ENCODE data around the gene SPG7.
"Not testable (repeated sequence)": the region's sequence is repeated elsewhere in the genome, so short reads cannot be mapped to it uniquely, and the experiment has no call there.

Gene SPG7

DNA sequence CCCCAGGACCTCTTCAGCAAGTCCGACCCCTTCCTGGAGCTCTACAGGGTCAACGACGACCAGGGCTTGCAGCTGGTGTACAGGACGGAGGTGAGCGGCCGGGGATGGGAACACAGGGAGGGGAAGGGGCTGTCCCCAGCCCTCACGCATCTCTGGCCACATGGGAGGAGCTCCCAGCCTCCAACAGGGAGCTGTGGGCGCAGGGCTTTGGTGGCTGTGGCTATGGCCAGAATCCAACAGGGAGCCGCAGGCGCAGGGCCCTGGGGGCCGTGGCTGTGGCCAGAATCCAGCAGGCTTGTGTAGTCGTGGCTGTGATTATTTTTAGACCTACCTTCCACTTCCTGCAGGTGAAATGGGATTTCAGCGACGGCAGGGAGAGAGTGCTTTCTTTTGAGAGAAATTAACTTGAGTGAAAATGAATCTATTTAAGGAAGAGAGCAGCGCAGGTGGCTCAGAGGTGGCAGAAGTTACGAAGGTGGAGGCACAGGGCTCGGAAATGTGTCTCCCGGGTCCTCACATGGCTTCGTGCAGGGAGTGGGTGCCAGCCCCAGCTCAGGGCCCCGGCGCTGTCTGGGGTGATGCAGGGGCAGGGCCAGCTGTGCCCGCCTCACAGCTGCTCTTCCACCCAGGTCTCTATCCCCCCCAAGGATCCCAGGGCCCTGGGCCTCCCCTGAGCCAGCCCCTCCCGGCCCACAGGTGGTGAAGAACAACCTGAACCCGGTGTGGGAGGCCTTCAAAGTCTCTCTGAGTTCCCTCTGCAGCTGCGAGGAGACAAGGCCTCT is 76.8 kb downstream of the SPG7 start:
- no peak for DNase-seq
- Histone ChIP-seq H3K36me3 (peaks cover 8% of the 10 kb centered on the region), H3K4me3 (ENCODE audit: low read depth, low read length) (no peak overlapping the region), H3K9me3 (peaks cover 5% of the 10 kb centered on the region), H3K4me1 (no peaks in the 10 kb centered on the region), H3K27me3 (no peaks in the 10 kb centered on the region)
- TF ChIP-seq, protein P1, sequence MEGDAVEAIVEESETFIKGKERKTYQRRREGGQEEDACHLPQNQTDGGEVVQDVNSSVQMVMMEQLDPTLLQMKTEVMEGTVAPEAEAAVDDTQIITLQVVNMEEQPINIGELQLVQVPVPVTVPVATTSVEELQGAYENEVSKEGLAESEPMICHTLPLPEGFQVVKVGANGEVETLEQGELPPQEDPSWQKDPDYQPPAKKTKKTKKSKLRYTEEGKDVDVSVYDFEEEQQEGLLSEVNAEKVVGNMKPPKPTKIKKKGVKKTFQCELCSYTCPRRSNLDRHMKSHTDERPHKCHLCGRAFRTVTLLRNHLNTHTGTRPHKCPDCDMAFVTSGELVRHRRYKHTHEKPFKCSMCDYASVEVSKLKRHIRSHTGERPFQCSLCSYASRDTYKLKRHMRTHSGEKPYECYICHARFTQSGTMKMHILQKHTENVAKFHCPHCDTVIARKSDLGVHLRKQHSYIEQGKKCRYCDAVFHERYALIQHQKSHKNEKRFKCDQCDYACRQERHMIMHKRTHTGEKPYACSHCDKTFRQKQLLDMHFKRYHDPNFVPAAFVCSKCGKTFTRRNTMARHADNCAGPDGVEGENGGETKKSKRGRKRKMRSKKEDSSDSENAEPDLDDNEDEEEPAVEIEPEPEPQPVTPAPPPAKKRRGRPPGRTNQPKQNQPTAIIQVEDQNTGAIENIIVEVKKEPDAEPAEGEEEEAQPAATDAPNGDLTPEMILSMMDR (IDR thresholded peaks at IDR 0.05; ENCODE audit: low read depth, low read length), result no peak

DNA sequence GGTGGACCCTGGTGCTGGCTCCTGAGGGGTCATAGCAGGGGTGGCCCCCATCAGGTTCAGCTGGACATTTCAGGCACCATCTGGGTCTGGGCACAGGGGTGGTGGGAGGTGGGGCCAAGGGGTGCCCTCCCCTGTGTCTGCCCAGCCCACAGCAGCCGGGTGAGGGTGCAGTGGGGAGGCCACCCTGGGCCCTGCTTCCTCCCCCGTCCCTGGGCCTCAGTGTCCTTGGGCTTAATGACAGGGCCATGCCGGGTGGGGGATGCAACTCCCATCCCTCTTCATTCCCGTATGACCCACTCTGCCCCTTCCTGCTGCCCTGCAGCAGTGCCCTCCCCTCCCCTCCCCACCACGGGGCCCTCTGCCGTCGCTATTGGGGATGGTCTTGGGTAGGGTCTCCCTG is 78.0 kb downstream of the SPG7 start:
- TF ChIP-seq, protein P1 (IDR thresholded peaks at IDR 0.05; ENCODE audit: low read depth, low read length), result no peak
- Histone ChIP-seq H3K27me3 (no peaks in the 10 kb centered on the region), H3K4me1 (no peaks in the 10 kb centered on the region), H3K4me3 (ENCODE audit: low read depth, low read length) (no peak overlapping the region), H3K9me3 (peaks cover 5% of the 10 kb centered on the region), H3K36me3 (peaks cover 8% of the 10 kb centered on the region)
- no peak for DNase-seq

DNA sequence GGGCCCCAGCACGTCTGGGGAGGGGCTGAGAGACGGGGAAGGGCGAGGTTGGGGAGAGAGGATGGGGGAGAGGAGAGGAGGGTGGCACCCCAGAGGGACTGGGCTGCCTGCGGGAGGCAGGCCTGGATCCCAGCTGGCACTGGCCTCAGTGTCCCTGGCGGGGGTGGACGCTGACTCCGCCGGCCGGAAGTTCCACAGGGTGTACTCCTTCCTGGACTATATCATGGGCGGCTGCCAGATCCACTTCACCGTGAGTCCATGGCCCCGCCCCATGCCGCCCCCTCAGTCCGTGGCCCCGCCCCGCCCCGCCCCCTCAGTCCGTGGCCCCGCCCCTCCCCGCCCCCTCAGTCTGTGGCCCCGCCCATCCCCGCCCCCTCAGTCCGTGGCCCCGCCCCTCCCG is 78.7 kb downstream of the SPG7 start:
- no peaks in the 10 kb centered on the region for H3K4me1 ChIP-seq
- no peak overlapping the region for H3K4me3 ChIP-seq (ENCODE audit: low read depth, low read length)
- H3K36me3 ChIP-seq, result peaks cover 8% of the 10 kb centered on the region
- H3K27me3 ChIP-seq, result no peaks in the 10 kb centered on the region
- DNase-seq, result peak; percentile 65
- TF ChIP-seq, protein P1 (IDR thresholded peaks at IDR 0.05; ENCODE audit: low read depth, low read length), result no peak
- peaks cover 5% of the 10 kb centered on the region for H3K9me3 ChIP-seq

DNA sequence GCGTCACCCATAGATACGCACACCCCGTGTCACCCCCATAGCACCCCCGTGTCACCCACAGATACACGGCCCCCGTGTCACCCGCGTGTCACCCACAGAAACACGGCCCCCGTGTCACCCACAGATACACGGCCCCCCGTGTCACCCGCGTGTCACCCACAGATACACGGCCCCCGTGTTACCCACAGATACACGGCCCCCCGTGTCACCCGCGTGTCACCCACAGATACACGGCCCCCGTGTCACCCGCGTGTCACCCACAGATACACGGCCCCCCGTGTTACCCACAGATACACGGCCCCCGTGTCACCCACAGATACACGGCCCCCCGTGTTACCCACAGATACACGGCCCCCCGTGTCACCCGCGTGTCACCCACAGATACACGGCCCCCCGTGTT is 79.5 kb downstream of the SPG7 start:
- not testable (repeated sequence) for H3K27me3 ChIP-seq; DNase-seq; H3K36me3 ChIP-seq; H3K9me3 ChIP-seq; H3K4me3 ChIP-seq (ENCODE audit: low read depth, low read length); H3K4me1 ChIP-seq

DNA sequence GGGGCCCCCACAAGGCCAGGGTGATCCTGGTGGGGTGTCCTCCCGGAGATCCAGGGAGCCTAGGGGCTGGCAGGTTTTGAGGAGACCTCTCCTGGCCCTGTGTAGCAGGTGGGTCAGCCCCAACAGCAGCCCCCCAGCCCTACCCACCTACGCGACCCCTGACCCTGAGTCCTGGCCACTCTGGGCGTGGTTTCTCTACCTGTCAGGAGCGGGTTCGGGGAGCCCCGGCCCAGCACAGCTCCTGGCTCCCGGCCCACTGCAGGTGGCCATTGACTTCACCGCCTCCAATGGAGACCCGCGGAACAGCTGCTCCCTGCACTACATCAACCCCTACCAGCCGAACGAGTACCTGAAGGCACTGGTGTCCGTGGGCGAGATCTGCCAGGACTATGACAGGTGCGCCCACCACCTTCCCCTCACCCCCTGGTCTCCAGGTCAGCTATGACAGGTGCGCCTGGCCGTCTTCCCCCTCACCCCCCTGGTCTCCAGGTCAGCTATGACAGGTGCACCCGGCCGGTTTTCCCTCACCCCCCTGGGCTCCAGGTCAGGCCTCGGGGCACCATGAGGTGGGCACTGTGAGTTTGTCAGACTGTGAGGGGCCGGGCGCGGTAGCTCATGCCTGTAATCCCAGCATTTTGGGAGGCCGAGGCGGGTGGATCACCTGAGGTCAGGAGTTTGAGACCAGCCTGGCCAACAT is 80.4 kb downstream of the SPG7 start:
- TF ChIP-seq, protein P1 (IDR thresholded peaks at IDR 0.05; ENCODE audit: low read depth, low read length), result no peak
- Histone ChIP-seq H3K9me3 (peaks cover 5% of the 10 kb centered on the region), H3K36me3 (peaks cover 8% of the 10 kb centered on the region), H3K27me3 (no peaks in the 10 kb centered on the region), H3K4me3 (ENCODE audit: low read depth, low read length) (no peak overlapping the region), H3K4me1 (no peaks in the 10 kb centered on the region)
- no peak for DNase-seq

DNA sequence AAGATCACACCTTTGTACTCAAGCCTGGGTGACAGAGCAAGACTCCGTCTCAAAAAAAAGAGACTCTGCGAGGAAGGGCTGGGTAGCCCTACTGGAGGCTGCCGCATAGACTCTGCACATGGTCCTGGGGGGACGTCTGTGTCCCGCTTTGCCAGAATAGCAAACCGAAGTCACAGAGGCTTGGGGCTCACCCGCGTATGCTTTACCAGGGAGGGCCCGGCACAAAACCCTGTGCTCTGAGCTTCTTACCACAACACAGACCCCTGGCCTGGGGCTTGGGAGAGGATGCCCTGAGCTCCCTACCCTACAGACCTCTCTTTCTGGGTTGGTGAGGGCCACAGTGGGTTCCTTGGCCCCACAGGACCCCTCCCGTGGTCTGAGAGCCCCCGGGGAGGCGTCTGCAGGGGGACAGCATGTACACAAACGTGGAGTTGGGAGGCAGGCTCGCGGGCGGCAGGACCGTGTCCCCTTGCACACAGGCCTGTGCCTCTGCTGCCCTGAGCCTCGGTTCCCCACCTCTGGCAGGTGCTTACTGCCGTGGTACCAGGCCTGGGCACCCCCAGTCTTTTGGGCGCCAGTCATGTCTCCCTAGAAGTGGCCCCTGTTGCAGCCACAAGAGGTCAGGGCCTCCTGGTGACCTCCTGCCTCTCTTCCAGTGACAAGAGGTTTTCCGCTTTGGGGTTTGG is 81.2 kb downstream of the SPG7 start:
- no peak for DNase-seq

More for the DNA sequence above, 81.2 kb downstream of the SPG7 start:
- peaks cover 3% of the 10 kb centered on the region for H3K36me3 ChIP-seq
- no peak overlapping the region for H3K4me3 ChIP-seq (ENCODE audit: low read depth, low read length)
- no peaks in the 10 kb centered on the region for H3K4me1 ChIP-seq
- H3K9me3 ChIP-seq, result peaks cover 5% of the 10 kb centered on the region
- H3K27me3 ChIP-seq, result no peaks in the 10 kb centered on the region
- TF ChIP-seq, protein P1 (IDR thresholded peaks at IDR 0.05; ENCODE audit: low read depth, low read length), result no peak

All from BE2C (cell line).